Measurements from ENCODE around the gene LMLN. TPM values are rescaled to one million over a fixed set of nuclear protein-coding genes. Genes with fewer than 3 reads are reported as not detected.

The LMLN gene
- total and polyA plus RNA-seq, 2 of the 13 experiments (the other 11 are each of a cell fraction or from before 2014, with no cell fraction given), result 1.2 to 1.8 TPM

DNA sequence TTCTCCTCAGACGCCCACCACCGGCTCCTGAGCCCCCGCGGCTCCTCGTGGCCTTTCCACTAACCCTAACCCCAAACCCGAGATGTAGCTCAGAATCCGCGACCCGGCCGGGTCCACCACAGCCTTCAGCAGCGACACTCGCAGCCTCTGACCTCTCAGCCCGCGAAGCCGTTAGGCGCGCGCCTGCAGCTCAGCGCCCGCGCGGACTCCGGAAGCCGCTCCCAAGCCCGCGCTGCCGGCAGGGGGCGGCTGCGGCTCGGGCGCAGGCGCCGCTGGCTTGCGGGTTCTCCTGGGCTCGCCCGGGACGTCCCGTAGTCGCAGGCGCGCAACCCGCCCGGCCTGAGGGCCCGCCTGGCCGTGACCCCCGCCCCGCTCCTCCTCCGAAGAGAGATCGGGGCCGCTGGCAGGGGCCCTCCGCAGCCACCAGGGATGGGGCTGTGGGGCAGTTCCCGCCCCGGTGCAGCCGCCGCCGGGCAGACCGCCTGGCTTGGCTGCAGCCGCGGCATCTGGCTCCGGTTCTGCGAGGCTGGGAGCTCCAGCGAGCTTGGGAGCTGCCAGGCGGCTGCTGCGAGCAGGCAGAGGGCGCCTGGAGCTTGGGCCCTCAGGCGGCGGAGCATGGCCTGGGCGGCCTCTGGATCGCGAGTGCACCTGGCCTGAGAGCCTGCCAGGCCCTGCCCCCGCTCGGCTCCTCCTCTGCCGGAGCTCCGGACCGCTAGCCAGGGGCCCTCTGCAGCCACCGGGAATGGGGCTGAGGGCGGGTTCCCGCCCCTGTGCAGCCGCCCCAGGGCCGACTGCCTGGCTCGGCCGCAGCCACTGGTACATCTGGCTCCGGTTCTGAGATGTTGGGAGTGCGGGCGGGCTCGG is 120.7 kb downstream of the LMLN start (continued):
- TF ChIP-seq TMF1 (CRISPR knock-in tag; IDR thresholded peaks at IDR 0.05; ENCODE audit: low read depth), result 0 out of 2 replicates have a peak, but pooled peaks have one; percentile 28
- TF ChIP-seq, protein P1, sequence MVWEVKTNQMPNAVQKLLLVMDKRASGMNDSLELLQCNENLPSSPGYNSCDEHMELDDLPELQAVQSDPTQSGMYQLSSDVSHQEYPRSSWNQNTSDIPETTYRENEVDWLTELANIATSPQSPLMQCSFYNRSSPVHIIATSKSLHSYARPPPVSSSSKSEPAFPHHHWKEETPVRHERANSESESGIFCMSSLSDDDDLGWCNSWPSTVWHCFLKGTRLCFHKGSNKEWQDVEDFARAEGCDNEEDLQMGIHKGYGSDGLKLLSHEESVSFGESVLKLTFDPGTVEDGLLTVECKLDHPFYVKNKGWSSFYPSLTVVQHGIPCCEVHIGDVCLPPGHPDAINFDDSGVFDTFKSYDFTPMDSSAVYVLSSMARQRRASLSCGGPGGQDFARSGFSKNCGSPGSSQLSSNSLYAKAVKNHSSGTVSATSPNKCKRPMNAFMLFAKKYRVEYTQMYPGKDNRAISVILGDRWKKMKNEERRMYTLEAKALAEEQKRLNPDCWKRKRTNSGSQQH (CRISPR knock-in tag; IDR thresholded peaks at IDR 0.05; ENCODE audit: low read depth), result no peak
- TF ChIP-seq, protein P2, sequence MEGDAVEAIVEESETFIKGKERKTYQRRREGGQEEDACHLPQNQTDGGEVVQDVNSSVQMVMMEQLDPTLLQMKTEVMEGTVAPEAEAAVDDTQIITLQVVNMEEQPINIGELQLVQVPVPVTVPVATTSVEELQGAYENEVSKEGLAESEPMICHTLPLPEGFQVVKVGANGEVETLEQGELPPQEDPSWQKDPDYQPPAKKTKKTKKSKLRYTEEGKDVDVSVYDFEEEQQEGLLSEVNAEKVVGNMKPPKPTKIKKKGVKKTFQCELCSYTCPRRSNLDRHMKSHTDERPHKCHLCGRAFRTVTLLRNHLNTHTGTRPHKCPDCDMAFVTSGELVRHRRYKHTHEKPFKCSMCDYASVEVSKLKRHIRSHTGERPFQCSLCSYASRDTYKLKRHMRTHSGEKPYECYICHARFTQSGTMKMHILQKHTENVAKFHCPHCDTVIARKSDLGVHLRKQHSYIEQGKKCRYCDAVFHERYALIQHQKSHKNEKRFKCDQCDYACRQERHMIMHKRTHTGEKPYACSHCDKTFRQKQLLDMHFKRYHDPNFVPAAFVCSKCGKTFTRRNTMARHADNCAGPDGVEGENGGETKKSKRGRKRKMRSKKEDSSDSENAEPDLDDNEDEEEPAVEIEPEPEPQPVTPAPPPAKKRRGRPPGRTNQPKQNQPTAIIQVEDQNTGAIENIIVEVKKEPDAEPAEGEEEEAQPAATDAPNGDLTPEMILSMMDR (CRISPR knock-in tag; IDR thresholded peaks at IDR 0.05), result peak; percentile 66
- TF ChIP-seq SAFB2 (CRISPR knock-in tag; IDR thresholded peaks at IDR 0.05; ENCODE audit: borderline replicate concordance, low read depth), result peak; percentile 55; the same call in 1 of the 2 replicates
- TF ChIP-seq, protein P3, sequence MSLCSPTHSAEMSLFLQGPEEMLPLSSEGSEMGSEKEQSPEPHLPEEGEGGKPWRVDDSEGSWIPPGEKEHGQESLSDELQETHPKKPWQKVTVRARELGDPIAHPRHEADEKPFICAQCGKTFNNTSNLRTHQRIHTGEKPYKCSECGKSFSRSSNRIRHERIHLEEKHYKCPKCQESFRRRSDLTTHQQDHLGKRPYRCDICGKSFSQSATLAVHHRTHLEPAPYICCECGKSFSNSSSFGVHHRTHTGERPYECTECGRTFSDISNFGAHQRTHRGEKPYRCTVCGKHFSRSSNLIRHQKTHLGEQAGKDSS (CRISPR knock-in tag; IDR thresholded peaks at IDR 0.05; ENCODE audit: borderline replicate concordance, low read depth), result 0 out of 2 replicates have a peak, but pooled peaks have one; percentile 20
- TF ChIP-seq IRX3 (CRISPR knock-in tag; IDR thresholded peaks at IDR 0.05; ENCODE audit: borderline replicate concordance, low read depth), result no peak
- TF ChIP-seq KDM2A (CRISPR knock-in tag; IDR thresholded peaks at IDR 0.05; ENCODE audit: borderline replicate concordance, low read depth), result 0 out of 2 replicates have a peak, but pooled peaks have one; percentile 37
- TF ChIP-seq, protein P4, sequence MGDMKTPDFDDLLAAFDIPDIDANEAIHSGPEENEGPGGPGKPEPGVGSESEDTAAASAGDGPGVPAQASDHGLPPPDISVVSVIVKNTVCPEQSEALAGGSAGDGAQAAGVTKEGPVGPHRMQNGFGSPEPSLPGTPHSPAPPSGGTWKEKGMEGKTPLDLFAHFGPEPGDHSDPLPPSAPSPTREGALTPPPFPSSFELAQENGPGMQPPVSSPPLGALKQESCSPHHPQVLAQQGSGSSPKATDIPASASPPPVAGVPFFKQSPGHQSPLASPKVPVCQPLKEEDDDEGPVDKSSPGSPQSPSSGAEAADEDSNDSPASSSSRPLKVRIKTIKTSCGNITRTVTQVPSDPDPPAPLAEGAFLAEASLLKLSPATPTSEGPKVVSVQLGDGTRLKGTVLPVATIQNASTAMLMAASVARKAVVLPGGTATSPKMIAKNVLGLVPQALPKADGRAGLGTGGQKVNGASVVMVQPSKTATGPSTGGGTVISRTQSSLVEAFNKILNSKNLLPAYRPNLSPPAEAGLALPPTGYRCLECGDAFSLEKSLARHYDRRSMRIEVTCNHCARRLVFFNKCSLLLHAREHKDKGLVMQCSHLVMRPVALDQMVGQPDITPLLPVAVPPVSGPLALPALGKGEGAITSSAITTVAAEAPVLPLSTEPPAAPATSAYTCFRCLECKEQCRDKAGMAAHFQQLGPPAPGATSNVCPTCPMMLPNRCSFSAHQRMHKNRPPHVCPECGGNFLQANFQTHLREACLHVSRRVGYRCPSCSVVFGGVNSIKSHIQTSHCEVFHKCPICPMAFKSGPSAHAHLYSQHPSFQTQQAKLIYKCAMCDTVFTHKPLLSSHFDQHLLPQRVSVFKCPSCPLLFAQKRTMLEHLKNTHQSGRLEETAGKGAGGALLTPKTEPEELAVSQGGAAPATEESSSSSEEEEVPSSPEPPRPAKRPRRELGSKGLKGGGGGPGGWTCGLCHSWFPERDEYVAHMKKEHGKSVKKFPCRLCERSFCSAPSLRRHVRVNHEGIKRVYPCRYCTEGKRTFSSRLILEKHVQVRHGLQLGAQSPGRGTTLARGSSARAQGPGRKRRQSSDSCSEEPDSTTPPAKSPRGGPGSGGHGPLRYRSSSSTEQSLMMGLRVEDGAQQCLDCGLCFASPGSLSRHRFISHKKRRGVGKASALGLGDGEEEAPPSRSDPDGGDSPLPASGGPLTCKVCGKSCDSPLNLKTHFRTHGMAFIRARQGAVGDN (CRISPR knock-in tag; IDR thresholded peaks at IDR 0.05), result peak; percentile 62
- TF ChIP-seq TP53 (CRISPR knock-in tag; conservative IDR thresholded peaks at IDR 0.05), result no peak
- TF ChIP-seq, protein P5, sequence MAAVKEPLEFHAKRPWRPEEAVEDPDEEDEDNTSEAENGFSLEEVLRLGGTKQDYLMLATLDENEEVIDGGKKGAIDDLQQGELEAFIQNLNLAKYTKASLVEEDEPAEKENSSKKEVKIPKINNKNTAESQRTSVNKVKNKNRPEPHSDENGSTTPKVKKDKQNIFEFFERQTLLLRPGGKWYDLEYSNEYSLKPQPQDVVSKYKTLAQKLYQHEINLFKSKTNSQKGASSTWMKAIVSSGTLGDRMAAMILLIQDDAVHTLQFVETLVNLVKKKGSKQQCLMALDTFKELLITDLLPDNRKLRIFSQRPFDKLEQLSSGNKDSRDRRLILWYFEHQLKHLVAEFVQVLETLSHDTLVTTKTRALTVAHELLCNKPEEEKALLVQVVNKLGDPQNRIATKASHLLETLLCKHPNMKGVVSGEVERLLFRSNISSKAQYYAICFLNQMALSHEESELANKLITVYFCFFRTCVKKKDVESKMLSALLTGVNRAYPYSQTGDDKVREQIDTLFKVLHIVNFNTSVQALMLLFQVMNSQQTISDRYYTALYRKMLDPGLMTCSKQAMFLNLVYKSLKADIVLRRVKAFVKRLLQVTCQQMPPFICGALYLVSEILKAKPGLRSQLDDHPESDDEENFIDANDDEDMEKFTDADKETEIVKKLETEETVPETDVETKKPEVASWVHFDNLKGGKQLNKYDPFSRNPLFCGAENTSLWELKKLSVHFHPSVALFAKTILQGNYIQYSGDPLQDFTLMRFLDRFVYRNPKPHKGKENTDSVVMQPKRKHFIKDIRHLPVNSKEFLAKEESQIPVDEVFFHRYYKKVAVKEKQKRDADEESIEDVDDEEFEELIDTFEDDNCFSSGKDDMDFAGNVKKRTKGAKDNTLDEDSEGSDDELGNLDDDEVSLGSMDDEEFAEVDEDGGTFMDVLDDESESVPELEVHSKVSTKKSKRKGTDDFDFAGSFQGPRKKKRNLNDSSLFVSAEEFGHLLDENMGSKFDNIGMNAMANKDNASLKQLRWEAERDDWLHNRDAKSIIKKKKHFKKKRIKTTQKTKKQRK (IDR thresholded peaks at IDR 0.05; ENCODE audit: low read length), result no peak
- no peak for TF ChIP-seq SOX13 (IDR thresholded peaks at IDR 0.05)
- TF ChIP-seq SOX13 (CRISPR knock-in tag; conservative IDR thresholded peaks at IDR 0.05 in 1 of 2, IDR thresholded peaks at IDR 0.05 in 1 of 2), result 0 out of 4 replicates have a peak, but pooled peaks of 1 of the 2 experiments have one; percentile 37
- TF ChIP-seq, protein P6, sequence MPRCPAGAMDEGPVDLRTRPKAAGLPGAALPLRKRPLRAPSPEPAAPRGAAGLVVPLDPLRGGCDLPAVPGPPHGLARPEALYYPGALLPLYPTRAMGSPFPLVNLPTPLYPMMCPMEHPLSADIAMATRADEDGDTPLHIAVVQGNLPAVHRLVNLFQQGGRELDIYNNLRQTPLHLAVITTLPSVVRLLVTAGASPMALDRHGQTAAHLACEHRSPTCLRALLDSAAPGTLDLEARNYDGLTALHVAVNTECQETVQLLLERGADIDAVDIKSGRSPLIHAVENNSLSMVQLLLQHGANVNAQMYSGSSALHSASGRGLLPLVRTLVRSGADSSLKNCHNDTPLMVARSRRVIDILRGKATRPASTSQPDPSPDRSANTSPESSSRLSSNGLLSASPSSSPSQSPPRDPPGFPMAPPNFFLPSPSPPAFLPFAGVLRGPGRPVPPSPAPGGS (CRISPR knock-in tag; IDR thresholded peaks at IDR 0.05), result peak; percentile 72; the same call in 1 of the 2 replicates

All from HepG2 (cell line).